Nucleus accumbens (tissue), 56 donors: ENCODE data around the gene SPDYE5.
"Not testable (repeated sequence)": the region's sequence is repeated elsewhere in the genome, so short reads cannot be mapped to it uniquely, and the experiment has no call there.

ENCODE experiments used
- DNase-seq, 56 donors: peaks; one replicate each; lab custom pipeline; 2025; lab: John Stamatoyannopoulos, UW

The SPDYE5 gene, protein sequence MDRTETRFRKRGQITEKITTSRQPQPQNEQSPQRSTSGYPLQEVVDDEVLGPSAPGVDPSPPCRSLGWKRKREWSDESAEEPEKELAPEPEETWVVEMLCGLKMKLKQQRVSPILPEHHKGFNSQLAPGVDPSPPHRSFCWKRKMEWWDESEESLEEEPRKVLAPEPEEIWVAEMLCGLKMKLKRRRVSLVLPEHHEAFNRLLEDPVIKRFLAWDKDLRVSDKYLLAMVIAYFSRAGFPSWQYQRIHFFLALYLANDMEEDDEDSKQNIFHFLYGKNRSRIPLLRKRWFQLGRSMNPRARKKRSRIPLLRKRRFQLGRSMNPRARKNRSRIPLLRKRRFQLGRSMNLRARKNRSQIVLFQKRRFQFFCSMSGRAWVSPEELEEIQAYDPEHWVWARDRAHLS

DNA sequence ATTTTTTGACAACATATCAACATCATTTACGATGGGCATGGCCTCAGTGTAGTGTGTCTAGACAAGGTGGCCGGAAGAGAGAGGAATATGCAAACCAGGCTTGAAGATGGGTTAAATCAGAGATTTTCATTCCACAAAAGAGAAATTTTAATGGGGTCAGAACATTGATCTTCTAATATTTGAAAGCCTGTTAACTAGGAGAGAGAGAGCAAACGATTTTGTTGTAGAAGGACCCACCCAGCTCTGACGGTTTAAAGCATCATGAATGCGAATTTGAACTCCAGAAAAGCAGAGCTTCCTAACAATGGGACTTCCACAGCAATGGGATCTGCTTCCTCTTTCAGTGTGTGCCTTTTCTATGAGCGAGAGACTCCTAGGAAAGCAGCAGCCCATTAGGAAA lies at the start of gene SPDYE5:
TSS of gene SPDYE5 (plus strand) at position 301 of the 400 bp plus-strand sequence. CDS start 1,728 bp downstream, outside the sequence.
- DNase-seq, result not testable (repeated sequence)

DNA sequence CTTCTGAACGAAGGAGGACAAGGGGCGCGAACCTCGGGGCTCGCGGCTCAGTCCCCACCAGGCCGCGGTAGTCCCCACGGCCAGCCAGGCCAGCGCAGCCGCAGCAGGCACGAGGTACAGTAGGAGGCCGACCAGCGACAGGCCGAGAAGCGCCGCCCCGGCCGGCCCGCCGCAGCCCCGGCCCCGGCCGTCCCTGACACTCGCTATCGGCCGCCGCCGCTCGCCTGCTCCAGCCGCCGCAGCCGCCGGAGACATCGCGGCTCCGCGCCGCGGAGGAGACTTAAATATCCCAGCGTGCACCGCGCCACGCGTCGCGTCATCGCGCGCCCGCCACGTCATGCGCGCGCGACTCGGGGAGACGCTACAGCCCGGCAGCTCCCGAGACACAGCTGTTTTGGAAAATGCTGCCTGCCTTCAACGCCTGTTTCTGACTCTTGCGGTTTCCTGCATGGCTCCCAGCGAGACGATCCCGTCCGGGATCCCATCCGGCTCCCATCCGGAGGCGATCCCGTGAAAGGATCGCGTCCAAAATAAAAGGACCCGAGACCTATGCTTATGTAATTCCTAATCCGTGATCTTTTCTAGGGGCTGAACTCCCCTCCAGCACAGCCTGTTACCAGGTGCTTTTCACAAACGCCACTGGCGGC lies 49.5 kb upstream of the SPDYE5 start:
- DNase-seq, result peak in 23 of 56 donors; percentile 3 to 64 (median 20)

DNA sequence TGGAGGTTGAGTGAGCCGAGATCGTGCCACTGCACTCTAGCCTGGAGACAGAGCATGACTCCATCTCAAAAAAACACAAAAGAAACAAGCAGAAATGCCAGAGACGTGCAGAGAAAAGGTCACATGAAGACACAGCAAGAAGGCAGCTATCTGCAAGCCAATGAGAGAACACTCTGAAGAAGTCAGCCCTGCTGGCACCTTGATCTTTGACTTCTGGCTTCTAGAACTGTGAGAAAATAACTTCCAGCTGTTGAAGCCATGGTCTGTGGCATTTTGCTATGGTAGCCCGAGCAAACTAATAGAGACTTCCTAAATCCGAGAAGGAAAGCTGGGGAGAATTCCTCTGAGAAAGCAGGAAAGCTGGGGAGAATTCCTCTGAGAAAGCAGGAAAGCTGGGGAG lies 42.2 kb upstream of the SPDYE5 start:
- not testable (repeated sequence) for DNase-seq

DNA sequence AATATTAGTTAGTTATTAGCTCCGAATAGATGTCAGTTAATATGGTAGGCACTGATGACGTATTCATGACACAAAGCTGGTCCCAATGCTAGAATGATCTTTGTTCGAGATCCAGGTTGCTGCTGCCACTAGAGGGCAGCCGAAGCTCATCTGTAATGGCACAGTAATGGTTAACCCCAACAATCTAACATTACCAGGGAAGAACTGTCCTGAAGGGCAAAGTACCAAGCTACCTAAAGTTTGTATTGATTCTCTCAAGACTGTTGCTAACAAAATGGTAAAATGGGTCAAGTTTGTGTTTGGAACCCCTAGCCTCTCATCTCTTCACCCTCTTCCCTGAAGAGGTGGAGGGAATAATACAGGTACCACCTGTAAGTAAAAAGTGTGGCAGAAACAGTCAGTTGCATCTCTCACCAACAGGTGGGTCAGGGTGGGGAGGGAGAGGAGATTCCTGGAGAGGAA lies 39.6 kb upstream of the SPDYE5 start:
- DNase-seq, result not testable (repeated sequence)

DNA sequence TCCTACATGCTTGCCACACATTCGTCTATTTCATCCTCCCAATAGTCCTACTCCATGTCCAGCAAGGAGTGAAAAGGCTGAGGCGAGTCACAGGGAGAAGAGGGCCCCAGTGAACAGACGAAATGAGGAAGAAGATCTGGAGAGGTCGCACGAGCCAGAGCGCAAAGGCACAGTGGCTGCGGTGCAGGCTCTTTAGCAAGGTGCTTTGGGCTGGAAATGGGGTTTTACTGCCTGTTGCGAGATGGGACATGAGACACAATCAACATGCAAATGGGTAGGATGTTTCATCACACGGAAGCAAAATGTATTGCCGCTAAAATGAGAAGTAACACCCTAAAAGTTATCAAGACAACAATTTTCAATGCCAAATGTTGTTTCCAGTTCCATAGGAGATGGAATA lies 35.7 kb upstream of the SPDYE5 start:
- DNase-seq, result not testable (repeated sequence)

DNA sequence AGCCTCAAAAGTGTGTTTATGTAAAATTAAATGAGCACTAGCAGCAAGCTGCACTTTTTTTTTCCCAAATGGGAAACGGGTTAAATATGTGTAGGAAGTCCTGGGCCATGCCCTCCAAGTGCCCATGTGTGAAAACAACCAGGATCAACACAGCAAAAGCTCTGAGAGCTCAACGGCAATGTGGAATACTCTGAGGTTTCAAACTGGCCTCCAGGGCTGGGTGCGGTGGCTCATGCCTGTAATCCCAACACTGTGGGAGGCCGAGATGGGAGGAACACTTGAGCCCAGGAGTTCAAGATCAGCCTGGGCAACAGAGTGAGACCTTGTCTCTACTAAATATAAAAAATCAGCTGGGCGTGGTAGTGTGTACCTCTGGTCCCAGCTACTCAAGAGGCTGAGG lies 34.1 kb upstream of the SPDYE5 start:
- DNase-seq, result not testable (repeated sequence)

DNA sequence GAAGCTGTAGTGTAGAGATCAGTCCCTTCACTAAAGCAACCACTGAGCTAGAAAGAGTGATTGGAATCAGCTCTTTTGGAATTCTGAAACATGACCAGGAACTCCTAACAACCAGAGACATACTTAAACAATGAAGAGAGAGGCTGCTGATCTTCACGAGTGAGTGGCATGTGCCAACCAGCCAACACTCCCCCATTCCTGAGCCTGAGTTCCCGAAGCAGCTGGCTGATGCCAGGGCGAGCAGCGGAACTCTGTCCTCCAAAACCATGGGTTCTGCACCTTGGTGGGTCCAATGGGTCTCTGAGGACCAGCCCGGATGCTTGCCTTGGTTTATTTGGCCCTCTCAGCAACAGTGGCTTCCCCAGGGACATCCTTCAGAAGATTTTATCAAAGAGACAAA lies 31.6 kb upstream of the SPDYE5 start:
- not testable (repeated sequence) for DNase-seq

DNA sequence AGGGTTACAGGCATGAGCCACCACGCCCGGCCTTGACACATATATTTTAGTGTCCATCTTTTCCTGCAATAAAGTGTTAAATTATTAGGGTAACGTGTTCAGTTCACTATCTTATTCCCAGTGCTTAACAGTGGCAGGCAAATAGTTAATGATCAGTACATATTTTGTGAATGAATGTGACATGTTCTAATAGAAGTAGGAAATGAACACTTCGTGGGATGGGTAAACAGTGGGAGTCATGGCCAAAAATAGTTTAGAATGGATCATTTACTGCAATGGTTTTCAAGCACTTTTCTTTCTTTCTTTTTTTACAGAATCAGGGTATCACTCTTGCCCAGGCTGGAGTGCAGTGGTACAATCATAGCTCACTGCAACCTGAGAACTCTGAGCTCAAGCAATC lies 22.0 kb upstream of the SPDYE5 start:
- not testable (repeated sequence) for DNase-seq

DNA sequence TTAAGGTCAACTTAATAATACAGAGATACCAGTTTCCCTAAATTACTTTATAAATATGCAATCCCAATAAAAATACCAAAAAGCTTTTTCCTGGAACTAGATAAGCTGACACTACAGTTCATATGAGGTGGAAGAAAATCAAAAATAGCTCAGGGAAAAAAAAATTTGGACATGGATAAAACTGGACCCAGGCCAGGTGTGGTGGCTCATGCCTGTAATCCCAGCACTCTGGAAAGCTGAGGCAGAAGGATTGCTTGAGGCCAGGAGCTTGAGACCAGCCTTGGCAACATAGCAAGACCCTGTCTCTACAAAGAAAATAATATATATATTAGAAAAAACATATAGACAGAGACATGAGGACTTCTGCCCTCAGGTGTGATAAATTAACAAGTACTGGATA lies 14.7 kb upstream of the SPDYE5 start:
- DNase-seq, result not testable (repeated sequence)

DNA sequence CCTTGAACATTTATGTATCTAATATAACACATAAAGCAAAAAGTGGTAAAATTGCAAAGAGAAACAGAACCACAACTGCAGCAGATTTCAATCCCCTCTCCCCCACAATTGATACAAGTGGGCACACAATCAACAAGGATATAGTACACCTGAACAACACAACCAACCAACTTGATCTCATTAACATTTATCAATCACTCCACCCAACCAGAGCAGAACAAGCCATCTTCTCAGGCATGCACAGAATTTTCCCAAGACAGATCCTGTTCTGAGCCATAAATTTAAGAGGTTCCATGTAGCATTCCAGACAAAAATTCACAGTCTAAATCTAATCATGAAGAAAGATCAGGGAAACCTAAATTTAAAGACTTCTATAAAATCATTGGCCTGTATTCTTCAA lies 11.8 kb upstream of the SPDYE5 start:
- not testable (repeated sequence) for DNase-seq

DNA sequence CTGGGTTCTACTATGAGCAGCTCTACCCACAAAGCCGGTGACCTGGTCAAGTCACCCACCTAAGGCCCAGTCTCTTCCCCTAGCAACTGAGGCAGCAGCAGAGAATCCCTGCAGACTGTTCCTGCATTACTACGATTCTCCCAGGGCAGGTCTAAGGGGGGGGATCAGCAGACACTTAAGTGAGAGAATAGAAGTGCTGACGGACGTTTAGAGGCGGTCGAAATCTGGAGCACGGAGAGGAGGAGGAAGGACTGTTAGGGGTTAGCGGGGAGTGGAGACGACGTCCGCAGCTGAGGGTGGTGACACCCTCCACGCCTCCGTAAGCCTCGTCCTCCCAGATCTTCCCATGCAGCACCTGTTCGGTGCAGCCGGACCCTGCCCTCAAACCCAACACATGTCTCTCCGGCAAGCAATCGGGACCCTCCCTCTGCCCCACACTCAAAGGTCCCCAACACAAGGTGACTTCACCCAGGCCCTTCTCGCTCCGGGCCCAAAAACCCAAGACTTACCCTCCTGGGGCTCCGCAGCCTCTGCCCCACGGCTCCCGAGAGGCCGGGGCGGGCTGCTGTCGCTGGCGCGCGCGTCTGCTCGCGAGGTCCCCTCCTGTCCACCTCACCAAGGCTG lies 6.7 kb upstream of the SPDYE5 start:
- peak in 4 of 56 donors; percentile 0 to 30 (median 0) for DNase-seq

DNA sequence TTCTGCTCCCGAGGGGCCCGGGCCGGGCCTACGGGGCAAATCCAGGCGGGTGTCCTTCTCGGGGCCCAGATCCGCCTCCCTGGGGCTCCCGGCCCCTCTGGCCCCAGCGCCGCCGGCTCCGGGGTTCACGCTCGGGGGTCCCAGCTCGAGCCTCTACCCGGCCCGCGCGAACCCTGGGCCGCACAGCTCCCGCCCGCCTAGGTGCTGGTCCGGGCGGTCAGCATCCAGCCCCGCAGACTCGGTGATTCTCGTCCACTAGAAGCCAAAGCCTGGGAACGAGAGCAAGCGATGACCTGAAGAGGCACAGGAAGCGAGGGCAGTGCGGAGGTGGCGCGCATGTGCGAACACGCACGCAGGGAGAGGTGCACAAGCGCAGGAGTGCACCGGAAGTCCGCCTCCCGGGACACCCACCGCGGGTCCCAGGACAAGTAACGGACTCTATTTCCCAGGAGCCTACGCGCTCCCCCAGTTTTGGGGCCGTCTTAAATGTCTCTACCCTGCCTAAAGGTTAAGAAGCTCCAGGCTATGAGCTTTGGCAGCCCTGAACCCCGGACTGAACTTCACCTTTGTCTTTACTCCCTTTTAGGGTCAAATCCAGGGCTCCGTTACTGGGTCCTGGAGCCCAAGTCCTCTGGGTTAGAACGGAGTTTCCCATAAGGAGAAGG lies 6.0 kb upstream of the SPDYE5 start, which contains the start of gene POM121C:
TSS of gene POM121C (minus strand) at position 321 of the 665 bp plus-strand sequence. CDS start 44,803 bp downstream, outside the sequence.
- DNase-seq, result peak; percentile 46 to 94 (median 80)

DNA sequence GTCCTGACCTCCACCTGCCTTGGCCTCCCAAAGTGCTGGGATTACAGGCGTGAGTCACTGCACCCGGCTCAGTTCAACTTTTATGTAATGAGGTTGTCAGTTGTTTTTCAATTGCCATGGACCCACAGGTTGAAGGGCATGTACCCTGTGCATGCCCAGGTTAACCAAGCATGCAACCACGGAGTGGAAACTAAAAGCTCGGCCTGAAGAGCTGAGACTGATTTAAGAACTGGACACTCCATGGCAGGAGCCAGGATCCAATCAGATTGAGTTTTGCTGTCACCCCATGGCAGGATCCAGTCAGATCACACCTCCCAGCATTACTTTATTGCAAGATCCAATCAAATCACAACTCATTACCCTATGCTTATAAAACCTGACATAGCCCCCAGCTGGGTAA lies 16.9 kb downstream of the SPDYE5 start:
- not testable (repeated sequence) for DNase-seq

DNA sequence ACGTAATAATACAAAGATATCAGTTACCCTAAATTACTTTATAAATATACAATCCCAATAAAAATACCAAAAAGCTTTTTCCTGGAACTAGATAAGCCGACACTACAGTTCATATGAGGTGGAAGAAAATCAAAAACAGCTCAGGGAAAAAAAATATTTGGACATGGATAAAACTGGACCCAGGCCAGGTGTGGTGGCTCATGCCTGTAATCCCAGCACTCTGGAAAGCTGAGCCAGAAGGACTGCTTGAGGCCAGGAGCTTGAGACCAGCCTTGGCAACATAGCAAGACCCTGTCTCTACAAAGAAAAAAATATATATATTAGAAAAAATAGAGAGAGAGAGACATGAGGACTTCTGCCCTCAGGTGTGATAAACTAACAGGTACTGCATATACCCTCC lies 26.7 kb downstream of the SPDYE5 start:
- not testable (repeated sequence) for DNase-seq

DNA sequence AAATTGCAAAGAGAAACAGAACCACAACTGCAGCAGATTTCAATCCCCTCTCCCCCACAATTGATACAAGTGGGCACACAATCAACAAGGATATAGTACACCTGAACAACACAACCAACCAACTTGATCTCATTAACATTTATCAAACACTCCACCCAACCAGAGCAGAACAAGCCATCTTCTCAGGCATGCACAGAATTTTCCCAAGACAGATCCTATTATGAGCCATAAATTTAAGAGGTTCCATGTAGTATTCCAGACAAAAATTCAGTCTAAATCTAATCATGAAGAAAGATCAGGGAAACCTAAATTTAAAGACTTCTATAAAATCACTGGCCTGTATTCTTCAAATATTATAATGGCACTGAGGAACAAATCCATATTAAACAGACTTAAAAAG lies 29.6 kb downstream of the SPDYE5 start:
- not testable (repeated sequence) for DNase-seq

DNA sequence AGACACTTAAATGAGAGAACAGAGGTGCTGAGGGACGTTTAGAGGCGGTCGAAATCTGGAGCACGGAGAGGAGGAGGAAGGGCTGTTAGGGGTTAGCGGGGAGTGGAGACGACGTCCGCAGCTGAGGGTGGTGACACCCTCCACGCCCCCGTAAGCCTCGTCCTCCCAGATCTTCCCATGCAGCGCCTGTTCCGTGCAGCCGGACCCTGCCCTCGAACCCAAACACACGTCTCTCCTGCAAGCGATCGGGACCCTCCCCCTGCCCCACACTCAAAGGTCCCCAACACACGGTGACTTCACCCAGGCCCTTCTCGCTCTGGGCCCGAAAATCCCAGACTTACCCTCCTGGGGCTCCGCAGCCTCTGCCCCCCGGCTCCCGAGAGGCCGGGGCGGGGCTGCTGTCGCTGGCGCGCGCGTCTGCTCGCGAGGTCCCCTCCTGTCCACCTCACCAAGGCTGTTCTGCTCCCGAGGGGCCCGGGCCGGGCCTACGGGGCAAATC lies 35.2 kb downstream of the SPDYE5 start:
- DNase-seq, result peak in 3 of 56 donors; percentile 28 to 39 (median 35)

DNA sequence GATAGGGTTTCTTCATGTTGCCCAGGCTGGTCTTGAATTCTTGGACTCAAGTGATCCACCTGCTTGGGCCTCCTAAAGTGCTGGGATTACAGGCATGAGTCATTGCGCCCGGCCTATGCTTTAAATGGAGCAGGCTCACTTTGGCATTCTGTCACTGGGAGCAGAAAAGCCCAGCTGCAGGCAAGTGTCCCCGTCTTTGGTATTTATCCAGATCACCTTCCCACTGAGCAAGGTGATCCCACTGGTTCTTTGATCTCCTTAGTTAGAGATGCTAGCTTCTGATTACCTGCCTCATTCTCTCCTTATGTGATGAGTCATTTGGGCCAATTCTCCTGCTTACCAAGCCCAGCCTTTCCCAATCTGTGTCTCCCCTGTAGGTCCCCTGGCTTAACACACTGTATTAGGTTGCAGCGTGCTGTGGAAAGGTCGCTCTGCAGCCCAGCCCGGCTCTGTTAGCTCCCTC lies 39.3 kb downstream of the SPDYE5 start:
- no peak for DNase-seq

DNA sequence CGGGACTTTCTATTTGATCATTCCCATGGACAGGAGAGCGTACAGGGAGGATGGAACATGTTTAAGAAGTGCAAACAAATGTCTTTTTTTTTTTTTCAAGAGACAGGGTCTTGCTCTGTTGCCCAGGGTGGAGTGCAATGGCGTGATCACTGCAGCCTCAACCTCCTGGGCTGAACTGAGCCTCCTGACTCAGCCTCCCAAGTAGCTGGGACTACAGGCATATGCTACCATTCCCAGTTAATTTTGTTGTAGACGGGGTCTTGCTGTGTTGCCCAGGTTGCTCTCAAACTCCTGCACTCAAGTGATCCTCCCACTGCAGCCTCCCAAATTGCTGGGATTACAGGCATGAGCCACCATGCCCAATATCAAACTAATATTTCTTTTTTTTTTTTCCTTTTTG lies 40.5 kb downstream of the SPDYE5 start:
- no peak for DNase-seq

DNA sequence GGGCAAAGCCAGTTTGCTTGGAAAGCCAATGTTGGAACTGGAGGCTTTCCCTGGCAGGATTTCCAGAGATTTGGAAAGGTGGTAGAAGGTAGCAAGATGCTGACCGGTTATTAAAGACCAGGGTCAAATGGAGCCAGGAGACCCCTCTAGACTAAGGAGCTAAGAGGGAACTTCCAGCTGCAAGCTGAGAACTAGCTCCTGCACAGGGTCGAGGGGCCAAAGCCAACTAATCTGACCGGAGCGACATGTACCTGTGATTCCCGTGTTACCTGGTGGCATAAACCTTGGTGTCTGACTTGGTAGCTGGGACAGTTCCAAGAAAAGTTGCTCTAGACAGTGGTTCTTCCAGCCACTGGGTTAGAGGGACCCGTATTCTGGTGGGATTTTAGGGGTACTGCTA lies 41.8 kb downstream of the SPDYE5 start:
- no peak for DNase-seq

DNA sequence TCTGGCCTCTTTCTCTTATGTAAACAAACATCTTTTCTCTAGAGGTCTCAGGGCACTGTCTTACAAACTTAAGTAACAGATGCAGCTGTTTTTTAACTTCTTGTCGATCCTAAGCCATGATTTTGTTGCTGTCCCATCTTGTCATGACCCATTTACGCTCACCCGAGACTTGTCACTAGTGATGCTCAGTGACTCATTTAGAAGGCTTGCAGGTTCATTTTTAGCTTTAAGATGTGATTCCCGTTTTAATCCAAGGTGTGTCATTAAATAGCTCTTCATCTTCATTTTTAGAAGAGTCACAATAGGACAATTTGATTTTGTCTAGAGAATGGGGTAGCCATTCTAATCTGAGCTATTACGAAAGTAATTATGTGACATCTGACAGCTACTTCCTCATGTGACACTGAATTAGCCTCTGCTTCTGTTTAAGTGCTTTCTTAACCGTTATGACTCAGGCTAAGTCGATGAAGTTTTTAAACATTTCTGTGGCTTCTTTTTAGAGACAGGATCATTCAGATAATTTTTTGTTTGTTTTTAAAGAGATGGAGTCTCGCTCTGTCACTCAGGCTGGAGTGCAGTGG lies 42.7 kb downstream of the SPDYE5 start:
- peak in 4 of 56 donors; percentile 9 to 47 (median 12) for DNase-seq
